Prostate gland (tissue), 2 donors: Measurements from ENCODE around the gene ZNF385D.

Experiments
- CTCF ChIP-seq, 4 experiments: fragments of 200-600 bp in 2 of 4; fragments of 450-650 bp in 2 of 4; sonication (generic) in 2 of 4; IDR thresholded peaks; 1 replicate in 3 of 4; 2 replicates in 1 of 4; pipeline ENCODE4 v1.5.1; 2016 to 2019; ENCODE audit warnings: antibody characterized with exemption in 4 of 4, mild to moderate bottlenecking in 2 of 4, moderate library complexity in 2 of 4
- POLR2A ChIP-seq: fragments of 450-650 bp; IDR thresholded peaks from one replicate; pipeline ENCODE4 v1.6.1; 2016; ENCODE audit warnings: antibody characterized with exemption, mild to moderate bottlenecking
- POLR2AphosphoS5 ChIP-seq: sonication (generic); formaldehyde crosslinking; IDR thresholded peaks from one replicate; pipeline ENCODE4 v1.6.1; 2017; ENCODE audit warnings: antibody characterized with exemption

- no peak for TF ChIP-seq CTCF (IDR thresholded peaks at IDR 0.05)
- TF ChIP-seq POLR2A: no peak
- TF ChIP-seq POLR2AphosphoS5: no peak
Observed at GRCh38 chr3:21436835-21437234, 314.2 kb downstream of the ZNF385D start.
